Ureter (tissue), 1 donor: ENCODE measurements around the gene TMEM214. TPM values are rescaled to one million over a fixed set of nuclear protein-coding genes. Genes with fewer than 3 reads are reported as not detected.

ENCODE experiments used
- DNase-seq: peaks from one replicate; pipeline ENCODE4 v3.0.0-alpha.2; 2020; ENCODE audit warnings: low spot score
- total RNA-seq: library from RNA; stranded (reverse); gene quantifications from one replicate; pipeline ENCODE4 v1.2.4, GENCODE V29; 2023
- donor health status: DM: yes; HTN: yes; CAD: no.

TMEM214 gene
- total RNA-seq, 1 donor from 2014 or later, result 89.6 TPM

DNA sequence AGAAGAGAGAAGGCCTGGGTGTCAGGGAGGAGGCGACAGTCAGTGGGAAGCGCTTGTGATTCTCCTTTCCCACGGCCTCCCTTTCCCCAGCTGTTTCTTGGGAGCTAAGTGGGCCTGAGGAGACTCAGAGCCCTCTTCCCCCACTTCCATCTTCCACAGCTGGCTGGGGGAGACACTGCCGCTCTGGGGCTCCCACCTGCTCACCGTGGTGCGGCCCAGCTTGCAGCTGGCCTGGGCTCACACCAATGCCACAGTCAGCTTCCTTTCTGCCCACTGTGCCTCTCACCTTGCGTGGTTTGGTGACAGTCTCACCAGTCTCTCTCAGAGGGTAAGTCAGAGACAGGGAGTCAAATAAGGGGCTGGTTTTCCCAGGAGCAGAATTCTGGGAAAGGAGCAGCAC, 7.1 kb downstream of the TMEM214 start:
- no peak for DNase-seq

DNA sequence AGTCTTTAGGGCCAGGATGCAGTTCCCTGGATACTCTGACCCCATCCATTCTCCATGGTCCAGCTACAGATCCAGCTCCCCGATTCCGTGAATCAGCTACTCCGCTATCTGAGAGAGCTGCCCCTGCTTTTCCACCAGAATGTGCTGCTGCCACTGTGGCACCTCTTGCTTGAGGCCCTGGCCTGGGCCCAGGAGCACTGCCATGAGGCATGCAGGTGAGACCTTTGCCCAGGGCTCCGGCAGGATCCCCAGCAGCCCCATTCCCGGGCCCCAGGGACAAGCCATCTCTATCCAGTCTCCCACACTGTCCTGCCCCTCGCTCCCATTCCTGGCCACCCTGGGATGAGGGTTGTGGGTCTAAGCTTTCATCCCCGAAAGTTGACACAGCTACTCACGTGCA, 7.5 kb downstream of the TMEM214 start:
- no peak for DNase-seq

DNA sequence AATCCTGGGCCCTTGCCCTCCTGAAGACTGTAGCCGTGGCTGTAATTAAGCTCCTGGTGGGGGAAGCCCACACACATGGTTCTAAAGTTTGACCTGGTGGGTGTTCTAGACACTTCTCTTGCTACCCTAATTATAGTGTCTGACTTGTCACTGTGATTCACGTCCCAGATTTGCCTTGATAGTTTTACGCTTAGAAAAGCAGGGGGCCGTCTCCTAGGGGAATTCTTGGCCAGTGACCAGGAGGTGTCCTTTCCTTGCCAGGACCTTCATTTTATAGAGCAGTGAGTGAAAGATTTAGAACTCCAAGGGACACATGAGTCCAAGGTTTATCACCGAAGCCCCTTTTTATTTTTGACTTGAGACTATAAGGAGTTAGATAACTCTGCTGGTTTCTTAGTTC, 9.0 kb downstream of the TMEM214 start:
- no peak for DNase-seq

- no peak for DNase-seq
Measured at GRCh38 chr2:27042159-27042661, 9.4 kb downstream of the TMEM214 start.

DNA sequence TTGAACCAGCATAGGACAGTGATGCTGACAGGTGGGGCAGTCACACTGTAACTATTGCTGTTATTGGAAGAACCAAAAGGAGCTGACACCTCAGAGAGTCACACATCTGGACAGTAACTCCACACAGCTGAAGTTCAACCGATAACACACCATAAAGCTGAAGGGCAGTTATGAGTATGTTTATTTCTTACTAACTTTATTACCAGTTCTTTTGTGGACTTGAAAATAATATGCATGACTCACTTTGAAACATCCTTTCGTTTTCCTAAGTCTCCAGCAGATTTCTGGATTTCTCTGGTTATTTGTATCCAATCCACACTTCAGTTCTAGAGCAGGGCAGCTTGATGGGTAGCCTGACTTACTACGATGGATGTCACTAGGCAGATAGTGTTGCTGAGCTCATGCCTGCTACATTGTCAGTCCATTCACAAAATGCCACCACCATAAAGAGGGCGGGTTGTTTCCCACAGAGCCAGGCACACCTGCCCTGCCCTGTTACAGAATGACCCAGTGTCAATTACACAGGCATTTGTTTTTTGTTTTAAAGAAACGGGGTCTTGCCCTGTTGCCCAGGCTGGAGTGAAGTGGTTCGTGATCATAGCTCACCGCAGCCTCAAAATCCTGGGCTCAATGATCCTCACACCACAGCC, 10.3 kb downstream of the TMEM214 start:
- DNase-seq, result no peak

- DNase-seq, result peak; percentile 57
Measured at GRCh38 chr2:27049422-27050280, 16.9 kb downstream of the TMEM214 start.

- DNase-seq, result peak; percentile 94
Measured at GRCh38 chr2:27050281-27050995, 17.7 kb downstream of the TMEM214 start.

- DNase-seq, result peak; percentile 97
Measured at GRCh38 chr2:27050996-27051901, 18.5 kb downstream of the TMEM214 start, which contains the start of gene AGBL5. AGBL5 (plus strand) TSS chr2:27051668; CDS start chr2:27052959, 1,291 bp downstream.

DNA sequence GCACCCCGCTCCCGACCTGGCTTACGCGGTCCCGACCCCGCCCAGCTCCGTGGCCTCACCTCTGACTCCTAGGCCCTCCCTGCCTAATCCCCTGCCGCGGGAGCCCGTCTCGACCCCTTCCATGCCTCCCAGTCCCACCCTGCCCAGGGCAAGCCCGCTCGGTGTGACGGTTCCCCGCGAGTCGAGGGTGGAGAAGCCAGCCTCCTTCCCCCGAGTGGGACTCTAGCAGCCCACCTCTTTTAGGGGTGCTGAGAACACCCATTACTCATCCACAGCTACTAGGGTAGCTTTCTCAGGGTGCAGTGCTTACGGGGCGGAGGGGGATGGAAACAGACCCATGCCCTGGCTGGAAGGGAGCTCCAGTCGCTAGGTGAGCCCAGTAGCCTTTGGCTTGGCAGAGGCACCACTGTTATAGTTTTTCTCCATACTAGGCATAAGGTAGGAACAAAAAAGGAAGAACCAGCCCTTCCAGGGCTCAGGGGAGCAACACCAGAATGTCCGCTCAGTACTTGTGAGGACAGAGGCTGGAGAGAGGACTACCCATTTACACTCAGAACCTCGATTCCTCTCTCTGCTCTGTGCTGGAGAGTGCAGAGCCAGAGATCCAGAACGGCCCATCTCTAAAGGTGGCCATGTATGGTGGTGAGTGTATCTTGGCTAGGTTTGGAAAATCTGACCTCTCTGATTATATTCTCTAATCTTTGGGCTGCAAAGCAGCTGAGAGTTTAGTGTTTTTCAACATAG, 19.3 kb downstream of the TMEM214 start:
- peak; percentile 63 for DNase-seq

DNA sequence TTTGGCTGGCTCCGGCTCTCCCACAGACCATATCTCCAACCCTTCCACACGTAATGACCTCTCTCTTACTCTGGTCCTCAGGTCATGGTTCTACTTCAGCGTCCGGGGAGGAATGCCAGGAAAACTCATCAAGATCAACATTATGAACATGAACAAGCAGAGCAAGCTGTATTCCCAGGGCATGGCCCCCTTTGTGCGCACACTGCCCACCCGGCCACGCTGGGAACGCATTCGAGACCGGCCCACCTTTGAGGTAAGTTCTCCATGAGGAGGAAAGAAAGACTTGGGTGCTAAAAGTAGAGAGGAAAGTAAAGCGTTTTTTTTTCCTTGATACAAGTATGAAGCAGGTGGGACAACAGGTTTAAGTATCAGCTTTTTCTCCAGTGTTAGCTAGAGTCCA, 20.6 kb downstream of the TMEM214 start:
- no peak for DNase-seq

DNA sequence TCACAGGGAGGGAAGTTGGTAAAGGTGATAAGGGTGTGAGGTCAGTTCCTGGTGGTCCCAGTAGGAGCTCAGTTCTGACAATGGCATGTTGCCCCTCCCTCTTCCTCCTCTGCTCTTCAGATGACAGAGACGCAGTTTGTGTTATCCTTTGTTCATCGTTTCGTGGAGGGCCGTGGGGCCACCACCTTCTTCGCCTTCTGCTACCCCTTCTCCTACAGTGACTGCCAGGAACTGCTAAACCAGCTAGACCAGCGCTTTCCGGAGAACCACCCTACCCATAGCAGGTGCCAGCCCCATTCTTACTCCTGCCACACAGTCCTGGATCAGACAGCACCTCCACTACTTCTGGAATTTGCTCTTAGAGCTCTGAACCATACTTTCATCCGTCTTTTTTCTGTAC, 21.0 kb downstream of the TMEM214 start:
- DNase-seq, result no peak

DNA sequence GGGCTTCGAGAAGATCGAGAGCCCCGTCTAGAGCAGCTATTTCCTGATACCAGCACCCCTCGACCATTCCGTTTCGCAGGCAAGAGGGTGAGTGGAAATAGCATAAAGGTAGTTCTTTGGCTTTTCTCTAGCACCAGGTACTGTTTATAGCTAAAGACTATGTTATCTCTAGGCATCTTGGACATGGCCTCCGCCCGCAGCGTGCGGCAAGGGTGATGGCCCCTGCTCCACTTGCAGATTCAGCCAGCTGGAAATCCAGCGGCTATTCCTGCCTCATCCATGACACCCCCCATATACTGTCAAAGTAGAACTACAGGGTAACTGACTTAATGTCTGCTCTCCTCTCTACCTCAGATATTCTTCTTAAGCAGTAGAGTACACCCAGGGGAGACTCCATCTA, 22.0 kb downstream of the TMEM214 start:
- no peak for DNase-seq

DNA sequence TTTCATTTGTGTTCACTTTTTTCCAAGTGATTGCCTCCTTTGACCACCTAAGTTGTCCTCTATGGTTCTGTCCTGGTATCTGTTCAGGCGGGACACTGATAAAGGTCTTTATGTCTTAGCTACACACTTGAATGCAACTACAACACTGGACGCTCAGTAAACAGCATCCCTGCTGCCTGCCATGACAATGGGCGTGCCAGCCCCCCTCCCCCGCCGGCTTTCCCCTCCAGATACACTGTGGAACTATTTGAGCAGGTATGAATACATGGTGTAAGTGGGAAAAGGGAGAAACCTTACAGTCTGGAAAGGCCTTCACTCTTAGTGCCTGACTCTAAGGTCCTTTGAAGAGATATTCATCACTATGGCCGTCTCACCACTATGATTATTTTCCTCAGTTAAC, 24.4 kb downstream of the TMEM214 start:
- no peak for DNase-seq

- no peak for DNase-seq
Measured at GRCh38 chr2:27058210-27058609, 25.4 kb downstream of the TMEM214 start.

- DNase-seq, result no peak
Measured at GRCh38 chr2:27059141-27059820, 26.5 kb downstream of the TMEM214 start.

- DNase-seq, result no peak
Measured at GRCh38 chr2:27060323-27060722, 27.6 kb downstream of the TMEM214 start.

DNA sequence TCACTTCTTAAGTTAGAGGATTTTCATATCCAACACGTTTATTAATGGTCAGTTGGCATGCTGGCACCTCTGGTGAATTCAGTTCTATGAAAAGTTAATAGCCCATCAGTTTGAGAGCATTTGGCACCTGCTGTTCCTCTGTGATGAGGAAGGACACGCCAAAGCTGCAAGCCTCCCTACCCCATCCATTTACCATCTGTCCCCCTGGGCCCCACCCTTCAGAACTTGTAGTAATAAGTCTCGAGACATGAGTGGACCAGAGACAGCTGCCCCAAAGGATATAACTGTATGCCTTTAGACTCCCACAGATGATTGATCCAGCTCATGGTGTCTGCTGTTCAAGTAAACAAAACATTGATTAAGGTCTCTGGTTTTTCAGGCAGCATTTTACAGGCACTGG, 32.4 kb downstream of the TMEM214 start:
- no peak for DNase-seq

DNA sequence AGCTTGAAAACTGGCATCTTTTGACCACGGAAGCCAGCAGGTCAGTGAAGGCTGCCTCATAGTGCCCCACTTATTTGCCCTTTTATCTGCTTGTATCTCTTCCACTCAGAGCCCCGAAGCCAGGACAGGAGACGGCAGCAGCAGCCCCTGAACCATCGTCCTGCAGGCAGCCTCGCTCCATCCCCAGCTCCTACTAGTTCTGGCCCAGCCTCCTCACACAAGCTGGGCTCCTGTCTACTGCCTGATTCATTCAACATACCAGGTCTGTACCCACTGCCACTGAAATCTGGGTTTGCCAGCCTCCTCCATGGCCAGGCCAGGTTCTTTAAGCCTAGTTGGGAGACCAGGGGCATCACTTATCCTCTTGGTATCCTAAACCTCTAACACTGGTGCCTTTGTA, 34.6 kb downstream of the TMEM214 start:
- no peak for DNase-seq

DNA sequence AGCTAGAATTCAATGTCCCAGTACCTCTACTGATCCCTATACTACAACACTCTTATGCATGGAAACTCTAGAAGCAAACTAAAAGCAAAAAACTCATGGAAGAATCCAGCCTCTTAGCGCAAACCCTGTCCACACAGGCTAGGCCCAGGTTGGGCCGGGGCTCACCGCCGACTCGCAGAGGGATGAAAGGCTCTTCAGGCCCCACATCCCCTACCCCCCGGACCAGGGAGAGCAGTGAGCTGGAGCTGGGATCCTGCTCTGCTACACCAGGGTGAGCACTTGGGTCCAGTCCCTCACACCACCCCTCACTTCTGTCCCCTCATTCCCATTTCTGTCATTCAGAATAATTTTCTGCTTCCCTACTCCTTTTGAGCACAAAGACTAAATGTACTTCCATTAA, 36.7 kb downstream of the TMEM214 start:
- no peak for DNase-seq
